CD4-positive, alpha-beta T cell treated with Interleukin-4 for 4 hours (primary cell): Measurements from ENCODE around the gene ZNF644.
A peak's percentile ranks its signal among the peaks of the same experiment; 100 is the strongest.
"Not testable (repeated sequence)": the region's sequence is repeated elsewhere in the genome, so short reads cannot be mapped to it uniquely, and the experiment has no call there.

Experiments used
- DNase-seq: peaks from one replicate; pipeline ENCODE4 v3.0.0-alpha.2; 2020

The ZNF644 gene

DNA sequence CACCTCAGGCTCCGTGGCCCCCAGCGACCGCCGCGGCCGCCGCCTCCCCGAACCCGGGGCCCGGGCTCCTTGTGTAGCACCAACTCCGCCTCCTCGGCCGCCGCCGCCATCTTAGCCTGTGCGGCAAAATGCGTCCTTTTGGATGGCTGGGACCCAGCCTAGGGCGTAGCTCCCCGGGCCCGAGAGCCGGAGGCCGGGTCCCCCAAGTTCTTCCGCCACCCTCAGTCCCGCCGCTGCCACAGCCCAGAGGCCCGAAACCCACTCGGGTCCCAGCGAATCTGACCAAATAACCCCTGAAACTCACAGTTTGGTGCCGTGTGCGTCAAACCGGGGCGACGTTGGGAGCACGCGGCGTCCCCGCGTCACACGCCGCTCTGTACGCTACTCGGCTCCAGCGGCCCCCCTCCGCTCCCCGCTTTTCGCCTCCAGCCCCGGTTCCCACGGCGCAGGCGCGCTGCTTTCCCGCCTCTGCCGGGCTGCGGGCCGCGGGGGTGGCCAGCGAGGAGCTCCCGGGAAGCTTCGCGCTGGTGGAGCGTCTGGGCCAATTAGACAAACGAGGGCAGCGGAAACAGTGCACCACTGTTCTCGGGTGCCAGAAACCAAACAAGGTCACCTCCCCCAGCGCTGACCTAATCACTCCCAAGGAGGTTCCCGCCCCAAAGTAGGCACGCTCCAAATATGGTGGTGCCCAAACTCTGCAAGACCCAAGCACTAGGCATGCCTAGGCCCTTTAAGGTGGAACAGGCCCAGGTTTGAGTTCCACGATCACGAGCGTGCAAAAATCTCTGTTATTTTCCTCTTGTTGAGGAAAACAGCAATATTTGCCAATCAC is at the start of gene ZNF644:
Gene ZNF644, minus strand, starts transcription at position 350 of the 832 bp plus-strand sequence. CDS start 39,682 bp downstream, outside the sequence.
- peak; percentile 95 for DNase-seq

GRCh38 chr1:91070298-91070697 is 48.5 kb upstream of the ZNF644 start:
- DNase-seq = no peak

DNA sequence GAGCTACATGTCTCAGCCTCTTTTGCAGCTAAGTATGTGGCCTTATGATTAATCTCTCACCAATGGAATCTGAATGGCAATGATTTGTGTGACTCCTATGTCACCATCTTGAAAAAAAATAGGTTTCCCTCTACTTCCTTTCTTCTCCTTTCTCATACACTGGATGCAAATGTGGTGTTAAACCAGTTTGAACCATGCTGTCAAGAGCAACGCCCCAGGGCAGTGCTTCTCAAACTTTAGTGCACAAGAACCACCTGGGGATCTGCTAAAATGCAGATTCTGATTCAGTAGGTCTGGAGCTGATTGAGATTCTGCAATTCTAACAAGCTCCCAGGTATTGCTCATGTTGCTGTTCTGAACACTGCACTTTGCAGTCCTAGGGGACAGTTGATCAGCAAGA is 44.7 kb upstream of the ZNF644 start:
- DNase-seq = no peak

DNA sequence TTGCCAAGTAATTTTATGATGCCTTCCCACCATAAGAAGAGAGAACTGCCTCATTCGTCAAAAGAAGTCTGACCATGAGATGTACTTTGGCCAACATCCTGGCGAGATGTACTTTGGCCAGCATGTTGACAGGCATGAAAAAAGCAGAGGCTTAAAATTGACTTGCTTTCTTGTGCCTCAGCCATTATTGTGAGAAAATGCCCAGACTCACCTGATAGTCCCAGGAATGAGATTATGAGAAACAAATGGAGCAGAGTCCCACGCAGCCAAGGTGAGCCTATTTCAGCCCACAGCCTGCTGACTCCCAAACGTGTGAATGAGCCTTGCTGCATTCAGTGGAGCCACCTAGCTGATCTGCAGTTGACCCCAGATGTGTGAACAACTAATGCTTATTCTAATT is 43.5 kb upstream of the ZNF644 start:
- DNase-seq = no peak

DNA sequence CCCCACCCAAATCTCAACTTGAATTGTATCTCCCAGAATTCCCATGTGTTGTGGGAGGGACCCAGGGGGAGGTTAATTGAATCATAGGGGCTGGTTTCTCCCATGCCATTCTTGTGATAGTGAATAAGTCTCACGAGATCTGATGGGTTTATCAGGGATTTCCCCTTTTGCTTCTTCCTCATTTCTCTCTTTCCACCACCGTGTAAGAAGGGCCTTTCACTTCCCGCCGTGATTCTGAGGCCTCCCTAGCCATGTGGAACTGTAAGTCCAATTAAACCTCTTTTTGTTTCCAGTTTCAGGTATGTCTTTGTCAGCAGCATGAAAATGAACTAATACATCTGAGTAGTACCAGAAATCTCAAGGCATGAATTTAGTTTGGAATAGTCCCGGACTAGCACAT is 41.6 kb upstream of the ZNF644 start:
- not testable (repeated sequence) for DNase-seq

DNA sequence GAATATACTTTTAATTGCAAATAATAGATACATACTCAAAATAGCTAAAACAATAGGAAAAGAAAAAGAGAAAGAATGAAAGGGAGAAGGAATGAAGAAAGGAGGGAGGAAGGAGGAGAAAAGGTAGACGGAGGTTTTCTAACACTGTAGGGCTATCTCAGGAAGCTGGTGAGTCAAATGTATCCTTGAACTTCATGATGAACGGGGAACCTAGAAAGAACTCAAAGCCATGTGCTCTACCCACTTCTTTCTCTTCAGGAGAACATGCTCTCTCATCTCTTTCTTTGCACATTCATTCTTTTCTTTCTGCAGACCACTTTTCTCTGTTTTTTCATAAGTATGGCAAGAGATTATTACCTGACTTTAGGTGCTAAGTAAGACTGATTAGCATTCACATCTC is 37.3 kb upstream of the ZNF644 start:
- no peak for DNase-seq

- no peak for DNase-seq
Measured at GRCh38 chr1:91057784-91058183, 35.9 kb upstream of the ZNF644 start.

DNA sequence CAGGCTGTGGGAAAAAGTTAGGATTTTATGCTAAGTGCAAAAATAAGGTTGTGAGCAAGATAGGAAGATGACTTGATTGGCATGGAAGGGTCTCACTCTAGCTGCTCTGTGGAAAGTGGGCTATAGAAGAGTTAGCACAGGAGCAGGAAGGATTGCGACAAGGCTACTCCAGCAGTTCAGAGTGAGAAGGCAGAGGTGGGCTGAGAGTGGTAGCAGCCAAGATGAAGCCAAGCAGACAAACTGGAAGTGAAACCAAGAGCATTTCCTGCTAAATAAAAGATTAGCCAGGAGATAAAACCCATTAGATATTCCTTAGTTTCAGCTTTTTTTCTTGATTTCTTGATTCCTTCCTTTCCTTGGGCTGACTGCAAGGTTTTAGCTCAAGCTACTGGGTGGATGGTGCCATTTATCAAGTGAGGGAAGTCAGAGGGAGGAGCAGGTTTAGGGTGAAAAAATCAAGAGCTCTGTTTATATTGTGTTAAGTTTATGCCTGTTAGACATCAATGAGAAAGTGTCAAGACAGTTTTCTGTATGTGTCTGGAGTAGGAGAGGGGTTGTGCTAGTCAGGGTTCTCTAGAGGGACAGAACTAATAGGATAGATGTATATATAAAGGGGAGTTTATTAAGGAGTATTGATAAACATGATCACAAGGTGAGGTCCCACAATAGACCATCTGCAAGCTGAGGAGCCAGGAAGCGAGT is 33.1 kb upstream of the ZNF644 start:
- no peak for DNase-seq

GRCh38 chr1:91053630-91054029 is 31.8 kb upstream of the ZNF644 start:
- no peak for DNase-seq

- DNase-seq = not testable (repeated sequence)
Measured at GRCh38 chr1:91049551-91049950, 27.7 kb upstream of the ZNF644 start.

- no peak for DNase-seq
Measured at GRCh38 chr1:91046766-91047165, 24.9 kb upstream of the ZNF644 start.

- no peak for DNase-seq
Measured at GRCh38 chr1:91045284-91045683, 23.4 kb upstream of the ZNF644 start.

GRCh38 chr1:91044776-91045175 is 22.9 kb upstream of the ZNF644 start:
- not testable (repeated sequence) for DNase-seq

GRCh38 chr1:91042372-91042771 is 20.5 kb upstream of the ZNF644 start:
- not testable (repeated sequence) for DNase-seq

GRCh38 chr1:91038582-91038981 is 16.7 kb upstream of the ZNF644 start:
- no peak for DNase-seq

GRCh38 chr1:91036894-91037829 is 15.3 kb upstream of the ZNF644 start:
- no peak for DNase-seq

DNA sequence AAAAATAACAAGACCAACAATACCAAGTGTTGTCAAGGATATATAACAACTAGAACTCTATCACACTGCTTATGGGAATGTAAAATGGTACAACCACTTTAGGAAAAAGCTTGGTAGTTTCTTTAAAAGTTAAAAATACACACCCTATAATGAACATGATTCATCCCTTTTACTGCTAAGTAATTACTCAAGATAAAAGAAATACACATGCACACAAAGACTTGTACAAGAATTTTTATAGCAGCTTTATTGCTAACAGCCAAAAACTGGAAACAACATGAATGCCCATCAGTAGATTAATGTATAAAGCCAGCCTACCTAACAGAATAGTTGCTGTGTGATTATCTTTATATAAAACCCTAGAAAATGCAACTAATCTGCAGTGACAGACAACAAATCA is 10.5 kb upstream of the ZNF644 start:
- DNase-seq = no peak

DNA sequence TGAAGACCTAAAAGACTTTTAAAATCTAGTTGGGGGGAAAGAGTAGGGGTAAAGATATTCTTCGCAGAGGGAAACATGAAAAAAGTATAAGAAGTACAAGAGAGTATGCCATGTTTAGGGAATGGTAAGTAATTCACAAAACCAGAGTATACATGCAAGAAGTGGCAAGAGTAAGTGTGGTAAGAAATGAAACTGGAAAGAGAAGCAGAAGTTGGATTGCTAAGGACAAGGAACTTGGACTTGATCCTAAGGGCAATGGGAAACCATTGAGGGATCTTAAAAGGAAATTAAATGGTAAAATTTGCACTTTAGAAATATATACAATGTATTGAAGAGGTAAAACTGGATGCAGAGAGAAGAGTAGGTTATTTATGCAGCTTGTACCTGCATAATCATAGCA is 9.2 kb upstream of the ZNF644 start:
- DNase-seq = no peak

GRCh38 chr1:91026777-91027176 is 4.9 kb upstream of the ZNF644 start:
- no peak for DNase-seq

DNA sequence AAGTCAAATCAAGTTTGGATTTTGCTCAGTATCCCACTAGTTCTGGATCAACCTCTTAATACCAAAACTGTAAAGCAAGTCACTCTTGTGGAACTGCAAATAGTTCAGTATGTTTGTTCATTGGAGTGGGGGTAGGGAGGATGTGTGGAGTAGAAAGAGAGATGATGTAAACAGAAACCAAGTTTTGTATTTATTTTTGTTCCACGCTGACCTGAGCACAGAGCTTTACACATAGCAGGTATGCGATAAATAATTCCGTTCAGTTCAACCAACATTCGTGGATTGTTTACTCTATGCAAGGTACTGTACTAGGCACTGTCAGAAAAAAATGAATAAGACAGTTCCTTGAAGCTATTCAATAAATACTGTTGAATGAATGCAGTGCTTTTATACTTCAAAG is 4.5 kb upstream of the ZNF644 start:
- DNase-seq = no peak

DNA sequence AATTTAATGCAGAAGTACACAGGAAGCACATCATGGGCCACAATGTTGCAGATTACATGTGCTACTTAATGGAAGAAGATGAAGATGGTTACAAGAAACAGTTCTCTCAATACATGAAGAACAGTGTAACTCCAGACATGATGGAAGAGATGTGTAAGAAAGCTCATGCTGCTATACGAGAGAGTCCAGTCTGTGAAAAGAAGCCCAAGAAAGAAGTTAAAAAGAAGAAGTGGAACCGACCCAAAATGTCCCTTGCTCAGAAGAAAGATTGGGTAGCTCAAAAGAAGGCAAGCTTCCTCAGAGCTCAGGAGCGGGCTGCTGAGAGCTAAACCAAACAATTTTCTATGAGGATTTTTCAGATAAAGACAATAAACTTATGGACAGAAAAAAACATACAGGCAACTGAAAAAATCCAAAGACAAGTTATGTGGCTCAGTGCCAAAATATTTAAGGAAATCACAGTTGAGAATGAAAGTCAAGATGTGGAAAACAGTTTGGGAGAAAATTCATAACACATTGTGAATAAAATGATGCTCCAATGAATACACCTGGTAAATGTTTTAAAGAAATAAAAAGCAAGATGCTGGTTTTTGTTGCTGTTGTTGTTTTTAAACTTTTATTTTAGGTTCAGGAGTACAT is 2.8 kb upstream of the ZNF644 start:
- no peak for DNase-seq

- DNase-seq = no peak
Measured at GRCh38 chr1:91022518-91022929, 689 bp upstream of the ZNF644 start.
